Endodermal cell (in vitro differentiated cells): ENCODE data around the gene RFC5. TPM values are rescaled to one million over a fixed set of nuclear protein-coding genes. Genes with fewer than 3 reads are reported as not detected.

Source experiments
- DNase-seq: peaks from one replicate; pipeline ENCODE4 v3.0.0-alpha.2; 2017
- H3K27ac ChIP-seq: 2 replicates; pipeline ENCODE4 v1.5.1; 2013; ENCODE audit warnings: mild to moderate bottlenecking, low read depth, low read length, moderate library complexity
- H3K27me3 ChIP-seq: 2 replicates; pipeline ENCODE4 v1.6.1; 2013; ENCODE audit warnings: mild to moderate bottlenecking, low read length, moderate library complexity; ENCODE audit not compliant: insufficient read depth, control insufficient read depth, poor library complexity, severe bottlenecking
- H3K36me3 ChIP-seq: 2 replicates; pipeline ENCODE4 v1.7.0; 2013; ENCODE audit warnings: mild to moderate bottlenecking, low read length, moderate library complexity; ENCODE audit not compliant: control insufficient read depth, insufficient read depth
- H3K4me1 ChIP-seq: one replicate; pipeline ENCODE4 v1.7.0; 2013; ENCODE audit warnings: low read length; ENCODE audit not compliant: control insufficient read depth, insufficient read depth
- H3K4me3 ChIP-seq: 2 replicates; pipeline ENCODE4 v1.5.1; 2013; ENCODE audit warnings: mild to moderate bottlenecking, low read length, moderate library complexity
- H3K9ac ChIP-seq: 2 replicates; pipeline ENCODE4 v1.6.1; 2013; ENCODE audit warnings: mild to moderate bottlenecking, low read length, moderate library complexity; ENCODE audit not compliant: poor library complexity, severe bottlenecking; ENCODE audit errors: extremely low read depth
- H3K9me3 ChIP-seq: 2 replicates; pipeline ENCODE4 v1.6.1; 2013; ENCODE audit warnings: mild to moderate bottlenecking, low read length, moderate library complexity; ENCODE audit not compliant: control insufficient read depth
- H3K27ac Mint-ChIP-seq: 2 replicates; pipeline ENCODE4 v1.8.0; 2020; ENCODE audit warnings: mixed read lengths
- H3K27me3 Mint-ChIP-seq: 2 replicates; pipeline ENCODE4 v1.8.0; 2021; ENCODE audit warnings: mild to moderate bottlenecking, mixed read lengths; ENCODE audit not compliant: insufficient read depth
- H3K36me3 Mint-ChIP-seq: 2 replicates; pipeline ENCODE4 v1.8.0; 2020; ENCODE audit warnings: low read depth, mixed read lengths
- H3K4me1 Mint-ChIP-seq: 2 replicates; pipeline ENCODE4 v1.8.0; 2020; ENCODE audit warnings: mixed read lengths
- H3K4me3 Mint-ChIP-seq: 2 replicates; pipeline ENCODE4 v1.8.0; 2020; ENCODE audit warnings: mild to moderate bottlenecking, moderate library complexity, mixed read lengths
- H3K9me3 Mint-ChIP-seq: 2 replicates; pipeline ENCODE4 v1.8.0; 2020; ENCODE audit warnings: mild to moderate bottlenecking, mixed read lengths
- WGBS, 2 experiments: methylation state at CpG; one replicate each; pipeline versions ENCODE4 v1.1.5 to v1.1.7; 2013; ENCODE audit warnings: missing lambda C conversion rate in 2 of 2, mixed read lengths in 1 of 2; ENCODE audit not compliant: insufficient coverage in 1 of 2, insufficient read length in 1 of 2; 5-methylcytosine and 5-hydroxymethylcytosine counted together
- total RNA-seq, 2 donors: library from RNA; stranded (reverse); fragmentation: NEBNext Ultra II Directional in 1 of 2; extraction: Animal tissue kit (Norgen Biotek cat#: 25700) in 1 of 2; gene quantifications; 2 replicates in 1 of 2; 3 replicates in 1 of 2; pipeline ENCODE4 v1.2.1, GENCODE V29; 2021
- TF ChIP-seq, protein P1 (sequence below): fragments of 200-600 bp; sonication (generic); conservative IDR thresholded peaks from 2 replicates; pipeline ENCODE4 v1.5.0; 2021; ENCODE audit warnings: antibody characterized with exemption, mild to moderate bottlenecking

RFC5 gene
- total RNA-seq, 2 donors from 2014 or later: 32.2 to 46.2 TPM

DNA sequence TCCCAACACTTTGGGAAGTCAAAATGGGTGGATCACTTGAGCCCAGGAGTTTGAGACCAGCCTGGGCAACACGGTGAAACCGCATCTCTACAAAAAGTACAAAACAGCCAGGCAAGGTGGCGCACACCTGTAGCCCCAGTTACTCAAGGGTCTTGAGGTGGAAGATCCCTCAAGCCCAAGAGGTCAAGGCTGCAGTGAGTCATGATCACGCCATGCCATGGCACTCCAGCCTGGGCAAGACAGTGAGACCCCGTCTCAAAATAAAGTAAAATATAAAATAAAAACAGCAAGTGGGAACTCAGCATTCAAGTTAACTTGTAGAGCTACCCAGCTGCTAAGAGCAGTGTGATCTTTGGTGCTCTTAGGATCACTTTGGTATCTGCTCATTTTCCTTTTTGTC is 12.7 kb downstream of the RFC5 start:
- no peak overlapping the region for H3K4me3 ChIP-seq
- H3K4me1 ChIP-seq: no peaks in the 10 kb centered on the region
- no peak overlapping the region for H3K9ac ChIP-seq
- DNase-seq: no peak
- H3K9me3 ChIP-seq: no peaks in the 10 kb centered on the region
- TF ChIP-seq, protein P1, sequence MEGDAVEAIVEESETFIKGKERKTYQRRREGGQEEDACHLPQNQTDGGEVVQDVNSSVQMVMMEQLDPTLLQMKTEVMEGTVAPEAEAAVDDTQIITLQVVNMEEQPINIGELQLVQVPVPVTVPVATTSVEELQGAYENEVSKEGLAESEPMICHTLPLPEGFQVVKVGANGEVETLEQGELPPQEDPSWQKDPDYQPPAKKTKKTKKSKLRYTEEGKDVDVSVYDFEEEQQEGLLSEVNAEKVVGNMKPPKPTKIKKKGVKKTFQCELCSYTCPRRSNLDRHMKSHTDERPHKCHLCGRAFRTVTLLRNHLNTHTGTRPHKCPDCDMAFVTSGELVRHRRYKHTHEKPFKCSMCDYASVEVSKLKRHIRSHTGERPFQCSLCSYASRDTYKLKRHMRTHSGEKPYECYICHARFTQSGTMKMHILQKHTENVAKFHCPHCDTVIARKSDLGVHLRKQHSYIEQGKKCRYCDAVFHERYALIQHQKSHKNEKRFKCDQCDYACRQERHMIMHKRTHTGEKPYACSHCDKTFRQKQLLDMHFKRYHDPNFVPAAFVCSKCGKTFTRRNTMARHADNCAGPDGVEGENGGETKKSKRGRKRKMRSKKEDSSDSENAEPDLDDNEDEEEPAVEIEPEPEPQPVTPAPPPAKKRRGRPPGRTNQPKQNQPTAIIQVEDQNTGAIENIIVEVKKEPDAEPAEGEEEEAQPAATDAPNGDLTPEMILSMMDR: no peak
- no peak overlapping the region for H3K27ac Mint-ChIP-seq
- H3K36me3 ChIP-seq: peaks cover 92% of the 10 kb centered on the region
- H3K4me3 Mint-ChIP-seq: no peak overlapping the region
- no peak overlapping the region for H3K27ac ChIP-seq
- H3K9me3 Mint-ChIP-seq: no peaks in the 10 kb centered on the region
- H3K27me3 Mint-ChIP-seq: no peaks in the 10 kb centered on the region
- no peaks in the 10 kb centered on the region for H3K4me1 Mint-ChIP-seq
- H3K27me3 ChIP-seq: no peaks in the 10 kb centered on the region
- H3K36me3 Mint-ChIP-seq: peaks cover 77% of the 10 kb centered on the region
- WGBS, 2 experiments: 95 to 100% methylated on average over 5 of the region's 5 CpGs

DNA sequence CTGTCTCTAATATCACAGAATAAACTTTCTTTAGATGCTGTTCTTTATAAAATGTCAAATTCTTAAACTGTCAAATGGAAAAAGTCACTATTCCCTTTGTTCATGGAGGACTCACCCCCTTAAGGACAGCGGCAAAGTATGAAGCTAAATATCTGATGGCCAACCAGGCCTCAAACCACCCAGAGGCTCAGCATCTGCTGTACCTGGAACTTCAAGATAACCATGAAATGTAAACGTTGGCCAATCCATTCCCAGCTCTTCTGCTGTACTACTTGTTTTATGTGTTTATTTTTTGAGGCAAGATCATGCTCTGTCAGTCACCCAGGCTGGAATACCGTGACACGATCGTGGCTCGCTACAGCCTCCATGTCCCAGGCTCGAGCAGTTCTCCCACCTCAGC is 15.7 kb downstream of the RFC5 start:
- H3K9ac ChIP-seq: no peak overlapping the region
- H3K27ac ChIP-seq: no peak overlapping the region
- WGBS, 2 experiments: 95 to 100% methylated on average over 2 to 7 of the region's 7 CpGs
- H3K4me1 ChIP-seq: no peaks in the 10 kb centered on the region
- no peak overlapping the region for H3K4me3 Mint-ChIP-seq
- peak overlapping the region; percentile 42 for H3K27ac Mint-ChIP-seq
- TF ChIP-seq, protein P1: no peak
- H3K27me3 ChIP-seq: no peaks in the 10 kb centered on the region
- no peaks in the 10 kb centered on the region for H3K9me3 Mint-ChIP-seq
- H3K4me1 Mint-ChIP-seq: peaks cover 15% of the 10 kb centered on the region
- peaks cover 94% of the 10 kb centered on the region for H3K36me3 ChIP-seq
- no peak overlapping the region for H3K4me3 ChIP-seq
- no peaks in the 10 kb centered on the region for H3K9me3 ChIP-seq
- peaks cover 79% of the 10 kb centered on the region for H3K36me3 Mint-ChIP-seq
- H3K27me3 Mint-ChIP-seq: no peaks in the 10 kb centered on the region
- no peak for DNase-seq

DNA sequence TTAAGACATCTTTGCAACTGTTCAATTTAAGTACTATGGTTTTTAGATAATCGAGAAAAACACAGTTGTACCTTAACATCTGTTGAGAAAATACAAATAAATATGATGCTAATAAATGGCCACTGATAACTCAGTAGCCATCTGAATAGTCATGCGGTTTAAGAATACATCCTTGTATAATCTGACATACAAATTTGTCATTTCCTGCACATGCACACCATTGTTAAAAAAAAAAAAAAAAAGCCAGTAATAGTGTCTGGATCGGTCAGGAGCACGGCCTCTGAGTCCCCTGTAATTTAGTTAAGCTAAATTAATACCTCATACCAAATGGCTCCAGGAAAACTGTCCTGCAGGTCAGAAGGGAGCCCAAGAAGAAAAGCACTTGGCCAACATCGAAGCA is 16.8 kb downstream of the RFC5 start:
- no peak for DNase-seq
- no peaks in the 10 kb centered on the region for H3K9me3 Mint-ChIP-seq
- H3K4me3 Mint-ChIP-seq: no peak overlapping the region
- Histone ChIP-seq H3K27me3 (no peaks in the 10 kb centered on the region), H3K9ac (no peak overlapping the region), H3K4me3 (no peak overlapping the region), H3K9me3 (no peaks in the 10 kb centered on the region), H3K4me1 (peaks cover 5% of the 10 kb centered on the region), H3K27ac (peak overlapping the region; percentile 8), H3K36me3 (peaks cover 94% of the 10 kb centered on the region)
- TF ChIP-seq, protein P1: no peak
- H3K27me3 Mint-ChIP-seq: no peaks in the 10 kb centered on the region
- peaks cover 23% of the 10 kb centered on the region for H3K4me1 Mint-ChIP-seq
- peaks cover 81% of the 10 kb centered on the region for H3K36me3 Mint-ChIP-seq
- peak overlapping the region; percentile 44 for H3K27ac Mint-ChIP-seq
- 98 to 100% methylated on average over 2 to 4 of the region's 5 CpGs for WGBS, 2 experiments
